RWPE1 (cell line): ENCODE data around the gene DICER1.

Experiments
- CTCF ChIA-PET: fragments of 350-600 bp; sonication (Branson Sonifier 250); formaldehyde crosslinking; extraction: SDS; loops from one replicate; lab custom pipeline; 2021; lab: Yijun Ruan, JAX
- POLR2A ChIA-PET: fragments of 400-600 bp; formaldehyde crosslinking; extraction: SDS; loops from one replicate; lab custom pipeline; 2020; ENCODE audit warnings: antibody characterized with exemption; ENCODE audit not compliant: low non-redundant PET; lab: Yijun Ruan, JAX
- DNase-seq: peaks from one replicate; pipeline ENCODE4 v3.0.0; 2012; ENCODE audit warnings: low spot score
- H3K27ac ChIP-seq: fragments of 450-650 bp; 2 replicates; pipeline ENCODE4 v1.5.1; 2017
- TF ChIP-seq, protein P1 (sequence below): fragments of 450-650 bp; conservative IDR thresholded peaks from 2 replicates; pipeline ENCODE4 v1.5.1; 2017; ENCODE audit warnings: low read depth, mild to moderate bottlenecking

The DICER1 gene

DNA sequence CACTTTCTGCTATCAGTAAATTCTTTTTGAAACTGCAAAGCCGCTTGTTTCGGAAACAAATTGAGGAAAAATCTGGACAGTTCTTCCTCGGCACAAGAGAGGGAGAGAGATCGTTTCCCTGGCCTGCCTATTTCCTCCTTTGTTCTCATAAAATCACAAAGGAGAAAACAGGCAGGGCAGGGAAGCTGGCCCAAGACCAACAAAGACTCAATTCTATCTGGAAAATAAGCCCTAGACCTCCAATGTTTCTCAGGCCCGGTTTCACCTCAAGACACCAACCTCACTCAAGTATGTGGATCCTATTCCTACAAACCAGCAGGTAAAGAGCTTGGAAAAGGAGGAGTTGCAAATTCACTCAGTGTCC lies 19.5 kb downstream of the DICER1 start:
- POLR2A ChIA-PET = no interaction called here
- CTCF ChIA-PET = interaction anchor here (1.1 kb wide), 1 partner anchor 20 kb away, joined by 3 read pairs; no protein-coding TSS in a partner anchor
- H3K27ac ChIP-seq = no peak overlapping the region
- no peak for DNase-seq
- TF ChIP-seq, protein P1, sequence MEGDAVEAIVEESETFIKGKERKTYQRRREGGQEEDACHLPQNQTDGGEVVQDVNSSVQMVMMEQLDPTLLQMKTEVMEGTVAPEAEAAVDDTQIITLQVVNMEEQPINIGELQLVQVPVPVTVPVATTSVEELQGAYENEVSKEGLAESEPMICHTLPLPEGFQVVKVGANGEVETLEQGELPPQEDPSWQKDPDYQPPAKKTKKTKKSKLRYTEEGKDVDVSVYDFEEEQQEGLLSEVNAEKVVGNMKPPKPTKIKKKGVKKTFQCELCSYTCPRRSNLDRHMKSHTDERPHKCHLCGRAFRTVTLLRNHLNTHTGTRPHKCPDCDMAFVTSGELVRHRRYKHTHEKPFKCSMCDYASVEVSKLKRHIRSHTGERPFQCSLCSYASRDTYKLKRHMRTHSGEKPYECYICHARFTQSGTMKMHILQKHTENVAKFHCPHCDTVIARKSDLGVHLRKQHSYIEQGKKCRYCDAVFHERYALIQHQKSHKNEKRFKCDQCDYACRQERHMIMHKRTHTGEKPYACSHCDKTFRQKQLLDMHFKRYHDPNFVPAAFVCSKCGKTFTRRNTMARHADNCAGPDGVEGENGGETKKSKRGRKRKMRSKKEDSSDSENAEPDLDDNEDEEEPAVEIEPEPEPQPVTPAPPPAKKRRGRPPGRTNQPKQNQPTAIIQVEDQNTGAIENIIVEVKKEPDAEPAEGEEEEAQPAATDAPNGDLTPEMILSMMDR = no peak

DNA sequence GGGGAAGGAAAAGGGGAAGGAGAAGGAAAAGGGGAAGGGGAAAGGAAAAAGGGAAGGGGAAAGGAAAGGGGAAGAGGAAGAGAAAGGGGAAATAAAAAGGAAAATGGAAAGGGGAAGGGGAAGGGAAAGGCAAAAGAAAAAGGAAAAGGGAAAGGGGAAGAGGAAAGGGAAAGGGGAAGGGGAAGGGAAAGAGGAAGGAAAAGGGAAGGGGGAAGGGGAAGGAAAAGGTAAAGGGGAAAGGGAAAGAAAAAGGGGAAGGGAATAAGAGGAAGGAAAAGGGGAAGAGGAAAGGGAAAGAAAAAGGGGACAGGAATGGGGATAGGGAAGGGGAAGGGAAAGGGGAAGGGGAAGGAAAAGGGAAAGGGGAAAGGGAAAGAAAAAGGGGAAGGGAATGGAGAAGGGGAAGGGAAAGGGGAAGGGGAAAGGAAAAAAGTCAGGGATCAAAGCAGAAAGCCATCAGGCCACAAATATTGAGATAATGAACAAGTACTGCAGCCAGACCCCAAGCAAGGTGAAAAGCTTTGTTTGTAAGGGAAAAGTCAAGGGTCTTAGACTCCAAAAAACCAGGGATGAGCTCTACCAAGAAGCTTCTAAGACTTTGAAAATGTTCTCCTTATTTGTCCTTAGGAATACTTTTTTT lies 20.0 kb downstream of the DICER1 start:
- DNase-seq = no peak
- no peak overlapping the region for H3K27ac ChIP-seq
- TF ChIP-seq, protein P1 = no peak
- POLR2A ChIA-PET = no interaction called here
- CTCF ChIA-PET = no interaction called here

DNA sequence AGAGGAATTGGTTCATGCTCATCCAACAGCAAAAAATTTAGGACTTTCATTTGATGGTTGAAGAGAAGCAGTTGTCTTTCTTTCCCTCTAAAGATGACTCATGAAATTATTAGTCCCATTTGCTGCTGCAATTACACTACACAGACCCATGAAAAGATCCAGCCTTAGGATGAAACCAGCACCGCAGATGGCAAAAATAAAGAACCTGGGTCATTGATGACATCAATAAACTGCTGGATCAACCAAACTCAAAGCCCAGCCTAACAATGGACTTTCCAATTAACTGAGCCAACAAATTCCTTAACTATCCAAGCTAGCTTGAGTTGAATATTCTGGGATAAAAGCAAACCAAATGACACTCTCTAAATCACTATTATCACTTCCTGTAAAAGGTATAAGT lies 20.7 kb downstream of the DICER1 start:
- POLR2A ChIA-PET = no interaction called here
- CTCF ChIA-PET = no interaction called here

DNA sequence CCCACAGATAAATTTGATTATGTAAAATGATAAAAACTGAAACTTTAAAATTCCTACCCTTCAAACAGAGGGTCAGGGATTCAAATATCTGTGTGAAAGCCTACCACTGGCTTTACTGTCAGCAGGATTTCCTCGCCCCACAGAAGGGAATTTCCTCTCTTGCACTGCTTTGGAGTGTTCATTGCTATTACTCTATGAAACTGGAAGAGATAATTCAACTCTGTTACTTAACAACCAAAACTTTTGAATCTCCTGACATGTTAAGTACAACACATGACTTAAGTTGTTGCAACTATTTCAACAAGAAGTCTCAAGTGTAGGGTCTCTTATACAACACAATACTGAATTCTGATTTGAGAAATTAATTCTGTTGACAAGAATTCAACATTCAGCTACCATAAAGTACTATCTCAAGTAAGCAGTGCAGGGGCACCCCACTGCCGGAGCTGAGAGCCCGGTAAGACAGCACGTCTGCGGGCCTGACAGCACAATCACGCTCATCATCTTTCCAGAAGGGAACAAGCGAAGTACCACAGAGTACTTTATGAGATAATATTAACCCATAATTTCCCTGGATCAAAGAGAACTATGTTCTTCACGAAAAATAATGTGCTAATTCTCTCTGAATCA lies 22.9 kb downstream of the DICER1 start:
- no peak overlapping the region for H3K27ac ChIP-seq
- TF ChIP-seq, protein P1 = no peak
- DNase-seq = no peak
- ChIA-PET POLR2A (no interaction called here), CTCF (no interaction called here)

More for the DNA sequence above, 20.7 kb downstream of the DICER1 start:
- no peak for DNase-seq
- TF ChIP-seq, protein P1 = no peak
- no peak overlapping the region for H3K27ac ChIP-seq

DNA sequence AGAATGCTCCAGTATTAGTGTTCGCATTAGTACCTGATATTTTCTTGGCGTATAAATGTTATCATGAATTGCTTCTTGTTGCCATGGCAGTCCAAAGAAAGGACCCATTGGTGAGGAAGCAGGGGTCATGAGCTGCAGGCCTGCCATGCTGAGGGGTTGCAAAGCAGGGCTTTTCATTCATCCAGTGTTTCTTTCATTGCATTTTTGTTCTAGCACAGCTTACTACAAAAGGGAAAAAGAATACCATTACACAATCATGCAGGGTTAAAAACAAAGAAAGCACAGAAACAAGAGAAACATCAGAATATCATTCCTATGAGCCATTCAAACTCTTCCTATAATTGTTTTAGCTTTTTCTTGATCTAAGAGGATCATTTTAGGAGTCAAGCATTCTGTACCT lies 24.0 kb downstream of the DICER1 start:
- POLR2A ChIA-PET = no interaction called here
- TF ChIP-seq, protein P1 = no peak
- DNase-seq = no peak
- no peak overlapping the region for H3K27ac ChIP-seq
- CTCF ChIA-PET = no interaction called here

DNA sequence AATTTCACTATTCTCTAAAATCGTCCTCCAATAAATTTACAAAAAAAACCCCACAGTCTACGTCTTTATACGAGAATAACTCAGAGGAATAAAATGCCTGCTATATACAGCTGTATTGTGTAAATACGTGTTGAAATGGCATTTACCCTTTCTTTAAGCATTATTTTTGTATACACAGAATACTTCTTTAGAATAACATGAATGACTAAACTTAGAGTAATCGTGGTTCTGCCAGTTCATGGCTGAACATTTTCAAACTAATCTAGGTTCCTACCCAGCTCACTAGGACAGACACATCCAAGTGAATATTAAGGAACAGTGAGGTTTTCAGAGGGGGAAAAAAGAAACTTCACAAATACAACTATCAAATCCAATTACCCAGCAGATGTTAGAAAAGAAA lies 24.6 kb downstream of the DICER1 start:
- no peak for DNase-seq
- CTCF ChIA-PET = interaction anchor here (0.8 kb wide), 1 partner anchor 189 kb away, joined by 4 read pairs; no protein-coding TSS in a partner anchor
- POLR2A ChIA-PET = no interaction called here
- H3K27ac ChIP-seq = no peak overlapping the region
- TF ChIP-seq, protein P1 = no peak
